Panc1 (cell line): ENCODE data around the gene GPC3. TPM values are rescaled to one million over a fixed set of nuclear protein-coding genes. Genes with fewer than 3 reads are reported as not detected.

Experiments
- ATAC-seq: fragments of 200-7000 bp; cut with Tn5 transposase; 2 replicates; pipeline ENCODE4 v1.9.1; 2020; ENCODE audit warnings: mild to moderate bottlenecking, moderate library complexity
- BruUV-seq: library from RNA; stranded (reverse); fragments of 400-500 nt; replicated peaks from 2 replicates; lab custom pipeline; 2021; lab: Mats Ljungman, UMichigan
- CTCF ChIA-PET: fragments of 300-600 bp; sonication (Branson Sonifier 250); formaldehyde crosslinking; loops from one replicate; lab custom pipeline; 2022; ENCODE audit warnings: antibody characterized with exemption; lab: Charles Lee
- POLR2A ChIA-PET: fragments of 300-600 bp; sonication (Branson Sonifier 250); formaldehyde crosslinking; loops from one replicate; lab custom pipeline; 2022; ENCODE audit warnings: antibody characterized with exemption; lab: Charles Lee
- DNase-seq: peaks from one replicate; pipeline ENCODE4 v3.0.0-alpha.2; 2010; ENCODE audit warnings: low read depth, low spot score
- H3K27ac ChIP-seq: 2 replicates; pipeline ENCODE4 v1.5.1; 2011; ENCODE audit warnings: mild to moderate bottlenecking, low read length, inconsistent platforms
- H3K27me3 ChIP-seq: fragments of 200-500 bp; sonication (Bioruptor generic); 2 replicates; pipeline ENCODE4 v1.6.0; 2014; ENCODE audit warnings: low read length, inconsistent platforms; ENCODE audit not compliant: control insufficient read depth, insufficient read depth
- H3K36me3 ChIP-seq: fragments of 200-500 bp; sonication (Bioruptor generic); 2 replicates; pipeline ENCODE4 v1.5.1; 2014; ENCODE audit warnings: inconsistent platforms, mild to moderate bottlenecking, low read length, moderate library complexity; ENCODE audit not compliant: control insufficient read depth, insufficient read depth
- H3K4me1 ChIP-seq: 2 replicates; pipeline ENCODE4 v1.5.1; 2011; ENCODE audit warnings: inconsistent platforms, mild to moderate bottlenecking, low read length, moderate library complexity; ENCODE audit not compliant: control insufficient read depth, insufficient read depth
- H3K4me3 ChIP-seq, 2 experiments: 2 replicates each; pipeline ENCODE4 v1.5.1; 2011 to 2012; ENCODE audit warnings: low read depth in 2 of 2, low read length in 2 of 2, mild to moderate bottlenecking in 2 of 2, inconsistent platforms in 1 of 2, moderate library complexity in 1 of 2
- H3K9me3 ChIP-seq: fragments of 200-500 bp; sonication (Bioruptor generic); 2 replicates; pipeline ENCODE4 v1.5.1; 2014; ENCODE audit warnings: low read depth, mild to moderate bottlenecking, inconsistent platforms, low read length, moderate library complexity; ENCODE audit not compliant: control insufficient read depth, insufficient read depth
- CTCF ChIP-seq: fragments of 450-650 bp; IDR thresholded peaks from 2 replicates; pipeline ENCODE4 v1.5.1; 2017; ENCODE audit warnings: mild to moderate bottlenecking
- POLR2AphosphoS5 ChIP-seq: IDR thresholded peaks from 2 replicates; pipeline ENCODE4 v1.6.1; 2012; ENCODE audit warnings: mild to moderate bottlenecking, low read depth, low read length, moderate library complexity
- REST ChIP-seq, 2 experiments: IDR thresholded peaks; 2 replicates each; pipeline ENCODE4 v1.6.1; 2011 to 2012; ENCODE audit warnings: low read depth in 2 of 2, control low read depth in 1 of 2, low read length in 1 of 2, mild to moderate bottlenecking in 1 of 2, moderate library complexity in 1 of 2; ENCODE audit not compliant: insufficient read depth in 1 of 2
- SIN3A ChIP-seq: IDR thresholded peaks from 2 replicates; pipeline ENCODE4 v1.6.1; 2012; ENCODE audit warnings: low read depth, mild to moderate bottlenecking, low read length, moderate library complexity, borderline replicate concordance; ENCODE audit not compliant: insufficient read depth
- TCF7L2 ChIP-seq: IDR thresholded peaks from 2 replicates; pipeline ENCODE4 v1.6.1; 2011; ENCODE audit warnings: mild to moderate bottlenecking, low read depth, low read length, inconsistent platforms
- in situ Hi-C: cut with HindIII; loops from 2 replicates; pipeline ENCODE4 v1.10.0; 2016; ENCODE audit warnings: low sequenced_read_pairs, low pct_unique_long_range_greater_than_20kb
- intact Hi-C: fragments of 100-400 bp; cut with micrococcal nuclease; formaldehyde crosslinking; loops from one replicate; pipeline ENCODE4 v1.10.0; 2022; ENCODE audit not compliant: unreplicated experiment
- total RNA-seq: library from RNA; stranded (reverse); gene quantifications from one replicate; pipeline ENCODE4 v1.2.1, GENCODE V29; 2021; ENCODE audit not compliant: unreplicated experiment

Gene GPC3
- total RNA-seq, 1 experiment from 2014 or later, result 0.95 TPM

DNA sequence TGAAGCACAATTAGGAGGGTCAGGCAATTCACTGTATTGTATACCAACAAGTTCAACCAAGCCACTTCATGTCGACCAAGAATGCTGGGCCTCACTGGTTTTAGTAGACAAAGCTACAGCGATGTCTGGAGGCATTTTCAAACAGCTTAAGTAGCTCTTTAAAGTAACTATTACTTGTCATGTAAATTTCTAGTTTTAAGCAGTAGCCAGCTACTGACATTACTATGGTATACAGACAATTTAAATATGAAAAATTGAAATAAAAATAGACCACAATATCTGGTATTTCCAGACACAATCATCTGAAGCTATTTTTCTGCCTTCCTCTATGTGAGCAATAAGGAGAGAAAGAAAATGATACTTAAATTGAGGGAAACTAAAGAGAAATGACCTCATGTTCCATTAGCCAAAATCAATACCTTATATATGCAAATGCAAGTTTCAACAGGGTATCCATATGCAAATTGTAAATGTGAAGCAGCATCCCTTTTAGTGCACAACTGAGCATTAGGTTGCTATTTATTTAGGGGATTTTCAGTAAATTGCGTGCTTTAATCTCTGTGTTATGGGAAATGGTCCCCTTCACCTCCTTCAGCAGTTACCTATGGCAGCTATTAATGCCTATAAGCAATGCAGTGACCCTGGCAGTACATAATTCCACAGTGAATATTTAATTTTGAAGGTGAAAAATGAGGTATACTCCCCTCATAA lies 119.5 kb downstream of the GPC3 start:
- Histone ChIP-seq H3K9me3 (no peaks in the 10 kb centered on the region), H3K27ac (no peak overlapping the region), H3K4me3 (no peak overlapping the region), H3K36me3 (no peaks in the 10 kb centered on the region), H3K4me1 (no peaks in the 10 kb centered on the region), H3K27me3 (no peaks in the 10 kb centered on the region)
- ChIA-PET POLR2A (no interaction called here), CTCF (no interaction called here)
- in situ Hi-C loops, result no loop called here
- no peak for TF ChIP-seq SIN3A
- TF ChIP-seq CTCF, result no peak
- TF ChIP-seq TCF7L2, result no peak
- no peak for TF ChIP-seq REST (IDR thresholded peaks at IDR 0.05; ENCODE audit: insufficient read depth in 1 of 2, low read depth in 2 of 2, low read length in 1 of 2)
- no peak for TF ChIP-seq POLR2AphosphoS5
- BruUV-seq, result no TSS peak
- DNase-seq (no peak), ATAC-seq (no peak)
- intact Hi-C loops, result no loop called here

- TF ChIP-seq REST (IDR thresholded peaks at IDR 0.05; ENCODE audit: insufficient read depth in 1 of 2, low read depth in 2 of 2, low read length in 1 of 2) (no peak), SIN3A (no peak), POLR2AphosphoS5 (no peak)
- Histone ChIP-seq H3K36me3 (no peaks in the 10 kb centered on the region), H3K4me3 (no peak overlapping the region), H3K27me3 (no peaks in the 10 kb centered on the region), H3K9me3 (no peaks in the 10 kb centered on the region), H3K27ac (no peak overlapping the region), H3K4me1 (no peaks in the 10 kb centered on the region)
- intact Hi-C loops (no loop called here), in situ Hi-C loops (no loop called here)
- ATAC-seq (no peak), DNase-seq (no peak)
- ChIA-PET POLR2A (no interaction called here), CTCF (no interaction called here)
- BruUV-seq, result no TSS peak
Measured at GRCh38 chrX:133864236-133864635, 121.2 kb downstream of the GPC3 start.
